Mesenchymal stem cell (in vitro differentiated cells and primary cell): ENCODE data around the gene C19orf12.

Source experiments
- DNase-seq: peaks from one replicate; pipeline ENCODE4 v3.0.0-alpha.2; 2013
- H2AFZ ChIP-seq: one replicate; pipeline ENCODE4 v1.6.1; 2013; ENCODE audit warnings: low read depth, mild to moderate bottlenecking, control low read depth, inconsistent platforms, low read length, moderate library complexity
- H2AK5ac ChIP-seq: 2 replicates; pipeline ENCODE4 v1.6.1; 2013; ENCODE audit warnings: low read length, moderate library complexity, mild to moderate bottlenecking, inconsistent platforms; ENCODE audit not compliant: severe bottlenecking
- H2BK120ac ChIP-seq: one replicate; pipeline ENCODE4 v1.6.1; 2013; ENCODE audit warnings: low read depth, mild to moderate bottlenecking, inconsistent platforms, low read length, moderate library complexity
- H2BK12ac ChIP-seq, 2 experiments: one replicate each; pipeline ENCODE4 v1.6.1; 2013; ENCODE audit warnings: inconsistent platforms in 2 of 2, low read length in 2 of 2, mild to moderate bottlenecking in 2 of 2, moderate library complexity in 2 of 2, control low read depth in 1 of 2
- H2BK15ac ChIP-seq: one replicate; pipeline ENCODE4 v1.6.1; 2013; ENCODE audit warnings: mild to moderate bottlenecking, low read depth, inconsistent platforms; ENCODE audit not compliant: poor library complexity, severe bottlenecking
- H2BK5ac ChIP-seq: 2 replicates; pipeline ENCODE4 v1.6.1; 2013; ENCODE audit warnings: low read depth, mild to moderate bottlenecking, low read length, control low read depth, inconsistent platforms; ENCODE audit not compliant: poor library complexity, severe bottlenecking
- H3K14ac ChIP-seq, 2 experiments: one replicate each; pipeline ENCODE4 v1.6.1; 2013; ENCODE audit warnings: inconsistent platforms in 2 of 2, low read length in 2 of 2, control low read depth in 1 of 2, mild to moderate bottlenecking in 1 of 2, moderate library complexity in 1 of 2
- H3K18ac ChIP-seq, 2 experiments: one replicate each; pipeline ENCODE4 v1.6.1; 2013; ENCODE audit warnings: inconsistent platforms in 2 of 2, low read length in 2 of 2, control low read depth in 1 of 2, low read depth in 1 of 2, mild to moderate bottlenecking in 1 of 2
- H3K23ac ChIP-seq, 2 experiments: one replicate each; pipeline ENCODE4 v1.6.1; 2013; ENCODE audit warnings: inconsistent platforms in 2 of 2, low read length in 2 of 2, mild to moderate bottlenecking in 2 of 2, moderate library complexity in 2 of 2, control low read depth in 1 of 2
- H3K27ac ChIP-seq: 2 replicates; pipeline ENCODE4 v1.5.1; 2013; ENCODE audit warnings: mild to moderate bottlenecking, moderate library complexity, low read length, control low read depth, inconsistent platforms; ENCODE audit not compliant: poor library complexity, severe bottlenecking
- H3K27me3 ChIP-seq, 2 experiments: 2 replicates each; pipeline versions ENCODE4 v1.6.1 to v1.7.0; 2013; ENCODE audit warnings: low read length in 2 of 2, mild to moderate bottlenecking in 2 of 2, moderate library complexity in 2 of 2, control low read depth in 1 of 2, inconsistent platforms in 1 of 2; ENCODE audit not compliant: control insufficient read depth in 1 of 2, insufficient read depth in 1 of 2
- H3K36me3 ChIP-seq, 2 experiments: 2 replicates each; pipeline versions ENCODE4 v1.6.1 to v1.7.0; 2013; ENCODE audit warnings: low read length in 2 of 2, control low read depth in 1 of 2, inconsistent platforms in 1 of 2, low read depth in 1 of 2, mild to moderate bottlenecking in 1 of 2; ENCODE audit not compliant: insufficient read depth in 2 of 2, control insufficient read depth in 1 of 2
- H3K4ac ChIP-seq, 2 experiments: one replicate each; pipeline ENCODE4 v1.6.1; 2013; ENCODE audit warnings: inconsistent platforms in 2 of 2, low read length in 2 of 2, mild to moderate bottlenecking in 2 of 2, moderate library complexity in 2 of 2, control low read depth in 1 of 2, low read depth in 1 of 2
- H3K4me1 ChIP-seq: 2 replicates; pipeline ENCODE4 v1.6.1; 2013; ENCODE audit warnings: low read depth, low read length, control low read depth; ENCODE audit not compliant: control insufficient read depth, insufficient read depth
- H3K4me2 ChIP-seq: 2 replicates; pipeline ENCODE4 v1.6.1; 2013; ENCODE audit warnings: low read length, mild to moderate bottlenecking, inconsistent platforms; ENCODE audit not compliant: poor library complexity, severe bottlenecking
- H3K4me3 ChIP-seq, 2 experiments: 2 replicates each; pipeline versions ENCODE4 v1.5.1 to v1.7.0; 2013; ENCODE audit warnings: low read length in 2 of 2, mild to moderate bottlenecking in 2 of 2, control low read depth in 1 of 2, low read depth in 1 of 2; ENCODE audit not compliant: insufficient read depth in 1 of 2
- H3K79me1 ChIP-seq: replicated peaks from 2 replicates; pipeline ENCODE4 v1.6.1; 2013; ENCODE audit warnings: mild to moderate bottlenecking, control low read depth, low read length, inconsistent platforms; ENCODE audit not compliant: poor library complexity, severe bottlenecking
- H3K9ac ChIP-seq: 2 replicates; pipeline ENCODE4 v1.7.0; 2013; ENCODE audit warnings: mild to moderate bottlenecking, low read length, moderate library complexity
- H3K9me3 ChIP-seq: 2 replicates; pipeline ENCODE4 v1.7.0; 2013; ENCODE audit warnings: mild to moderate bottlenecking, low read length; ENCODE audit not compliant: control insufficient read depth
- H4K8ac ChIP-seq: one replicate; pipeline ENCODE4 v1.6.1; 2013; ENCODE audit warnings: inconsistent platforms, mild to moderate bottlenecking, low read length, moderate library complexity
- H4K91ac ChIP-seq: one replicate; pipeline ENCODE4 v1.6.1; 2013; ENCODE audit warnings: mild to moderate bottlenecking, low read length, inconsistent platforms
- WGBS: methylation state at CpG from one replicate; pipeline ENCODE4 v1.1.7; 2013; ENCODE audit warnings: mixed read lengths; 5-methylcytosine and 5-hydroxymethylcytosine counted together

C19orf12 gene

GRCh38 chr19:29750001-29750400, 34.9 kb upstream of the C19orf12 start:
- H3K27ac ChIP-seq: no peak overlapping the region
- H3K79me1 ChIP-seq: no peaks in the 10 kb centered on the region
- no peak overlapping the region for H3K4me3 ChIP-seq
- WGBS: 89% methylated on average over 4 of the region's 5 CpGs
- no peaks in the 10 kb centered on the region for H3K4me1 ChIP-seq
- no peak overlapping the region for H2BK5ac ChIP-seq
- H4K91ac ChIP-seq: no peak overlapping the region
- H2AFZ ChIP-seq: no peak overlapping the region
- peaks cover 11 to 36% of the 10 kb centered on the region in 2 experiments for H3K27me3 ChIP-seq
- H2BK12ac ChIP-seq: no peak overlapping the region
- no peaks in the 10 kb centered on the region for H3K9me3 ChIP-seq
- H2BK15ac ChIP-seq: no peak overlapping the region
- no peak overlapping the region for H4K8ac ChIP-seq
- H2BK120ac ChIP-seq: no peak overlapping the region
- no peak overlapping the region for H3K23ac ChIP-seq
- no peaks in the 10 kb centered on the region for H3K36me3 ChIP-seq
- H2AK5ac ChIP-seq: no peak overlapping the region
- no peak overlapping the region for H3K18ac ChIP-seq
- H3K4ac ChIP-seq: no peak overlapping the region
- H3K14ac ChIP-seq: no peak overlapping the region
- no peak overlapping the region for H3K4me2 ChIP-seq
- no peak overlapping the region for H3K9ac ChIP-seq
- no peak for DNase-seq

GRCh38 chr19:29748996-29749849, 34.2 kb upstream of the C19orf12 start:
- no peak overlapping the region for H2AFZ ChIP-seq
- no peak overlapping the region for H3K4ac ChIP-seq
- H3K4me1 ChIP-seq: no peaks in the 10 kb centered on the region
- peak overlapping the region in 1 of 2 experiments; percentile 9 for H3K14ac ChIP-seq
- no peaks in the 10 kb centered on the region for H3K9me3 ChIP-seq
- no peaks in the 10 kb centered on the region for H3K36me3 ChIP-seq
- no peak overlapping the region for H2AK5ac ChIP-seq
- no peak overlapping the region for H3K23ac ChIP-seq
- peaks cover 11 to 39% of the 10 kb centered on the region in 2 experiments for H3K27me3 ChIP-seq
- no peak overlapping the region for H4K91ac ChIP-seq
- H3K27ac ChIP-seq: no peak overlapping the region
- 89% methylated on average over 3 of the region's 7 CpGs for WGBS
- no peaks in the 10 kb centered on the region for H3K79me1 ChIP-seq
- H2BK12ac ChIP-seq: no peak overlapping the region
- no peak overlapping the region for H4K8ac ChIP-seq
- H2BK15ac ChIP-seq: no peak overlapping the region
- no peak overlapping the region for H3K9ac ChIP-seq
- no peak overlapping the region for H3K18ac ChIP-seq
- no peak overlapping the region for H3K4me3 ChIP-seq
- no peak overlapping the region for H3K4me2 ChIP-seq
- no peak for DNase-seq
- no peak overlapping the region for H2BK120ac ChIP-seq
- no peak overlapping the region for H2BK5ac ChIP-seq

GRCh38 chr19:29745253-29745652, 30.2 kb upstream of the C19orf12 start:
- no peak overlapping the region for H4K91ac ChIP-seq
- no peak overlapping the region for H2BK120ac ChIP-seq
- H3K4me2 ChIP-seq: no peak overlapping the region
- H2AK5ac ChIP-seq: no peak overlapping the region
- H3K4me1 ChIP-seq: no peaks in the 10 kb centered on the region
- H3K79me1 ChIP-seq: no peaks in the 10 kb centered on the region
- no peak overlapping the region for H3K23ac ChIP-seq
- no peak overlapping the region for H4K8ac ChIP-seq
- no peak overlapping the region for H3K14ac ChIP-seq
- H3K18ac ChIP-seq: no peak overlapping the region
- H3K9me3 ChIP-seq: no peaks in the 10 kb centered on the region
- no peak overlapping the region for H3K4me3 ChIP-seq
- no peak overlapping the region for H2BK12ac ChIP-seq
- no peak overlapping the region for H2AFZ ChIP-seq
- no peaks in the 10 kb centered on the region for H3K36me3 ChIP-seq
- no peak overlapping the region for H3K9ac ChIP-seq
- no peak overlapping the region for H3K27ac ChIP-seq
- H3K27me3 ChIP-seq: peaks cover 5 to 22% of the 10 kb centered on the region in 2 experiments
- H2BK15ac ChIP-seq: no peak overlapping the region
- DNase-seq: no peak
- H3K4ac ChIP-seq: no peak overlapping the region
- no peak overlapping the region for H2BK5ac ChIP-seq
- WGBS: 66% methylated on average over 6 of the region's 6 CpGs

- Histone ChIP-seq H2BK12ac (no peak overlapping the region), H3K18ac (no peak overlapping the region)
Measured at GRCh38 chr19:29743681-29744080, 28.6 kb upstream of the C19orf12 start.

More at GRCh38 chr19:29743681-29744080, 28.6 kb upstream of the C19orf12 start:
- Histone ChIP-seq H3K36me3 (no peaks in the 10 kb centered on the region), H3K79me1 (no peaks in the 10 kb centered on the region), H4K8ac (no peak overlapping the region), H3K9ac (no peak overlapping the region), H3K4ac (no peak overlapping the region), H3K27ac (no peak overlapping the region), H2AK5ac (no peak overlapping the region), H3K14ac (no peak overlapping the region), H3K4me3 (no peak overlapping the region), H3K4me1 (no peaks in the 10 kb centered on the region), H2BK5ac (no peak overlapping the region), H3K23ac (no peak overlapping the region), H2BK120ac (no peak overlapping the region), H3K27me3 (peaks cover 5 to 26% of the 10 kb centered on the region in 2 experiments), H3K9me3 (no peaks in the 10 kb centered on the region), H4K91ac (no peak overlapping the region), H2AFZ (no peak overlapping the region), H3K4me2 (no peak overlapping the region), H2BK15ac (no peak overlapping the region)
- no peak for DNase-seq
